Trophoblast cell (in vitro differentiated cells and primary cell): ENCODE measurements around the gene HMX1.

Experiments
- DNase-seq, 2 donors: peaks; one replicate each; pipeline ENCODE4 v3.0.0-alpha.2; 2016
- H2AFZ ChIP-seq: 2 replicates; pipeline ENCODE4 v1.6.1; 2013; ENCODE audit warnings: low read length, moderate library complexity, mild to moderate bottlenecking; ENCODE audit not compliant: insufficient read depth, poor library complexity
- H2AK5ac ChIP-seq: 2 replicates; pipeline ENCODE4 v1.6.1; 2013; ENCODE audit warnings: mild to moderate bottlenecking, low read length
- H2BK120ac ChIP-seq: 2 replicates; pipeline ENCODE4 v1.6.1; 2013; ENCODE audit warnings: low read length, mild to moderate bottlenecking, moderate library complexity; ENCODE audit not compliant: insufficient read depth, poor library complexity
- H2BK12ac ChIP-seq: 2 replicates; pipeline ENCODE4 v1.6.1; 2013; ENCODE audit warnings: mild to moderate bottlenecking, low read length, moderate library complexity
- H2BK5ac ChIP-seq: 2 replicates; pipeline ENCODE4 v1.6.1; 2013; ENCODE audit warnings: low read length, low read depth, moderate library complexity, mild to moderate bottlenecking; ENCODE audit not compliant: poor library complexity
- H3K14ac ChIP-seq: 2 replicates; pipeline ENCODE4 v1.6.1; 2013; ENCODE audit warnings: mild to moderate bottlenecking, low read length
- H3K18ac ChIP-seq: 2 replicates; pipeline ENCODE4 v1.6.1; 2013; ENCODE audit warnings: mild to moderate bottlenecking, low read length
- H3K23ac ChIP-seq: 2 replicates; pipeline ENCODE4 v1.6.1; 2013; ENCODE audit warnings: low read length
- H3K27ac ChIP-seq: 2 replicates; pipeline ENCODE4 v1.5.1; 2013; ENCODE audit warnings: low read depth, mild to moderate bottlenecking, inconsistent platforms, low read length, moderate library complexity
- H3K27me3 ChIP-seq: 2 replicates; pipeline ENCODE4 v1.6.1; 2013; ENCODE audit warnings: inconsistent platforms, mild to moderate bottlenecking, low read length, moderate library complexity; ENCODE audit not compliant: insufficient read depth
- H3K36me3 ChIP-seq, 2 experiments: 1 replicate in 1 of 2; 2 replicates in 1 of 2; pipeline ENCODE4 v1.6.1; 2013; ENCODE audit warnings: low read length in 2 of 2, mild to moderate bottlenecking in 2 of 2, moderate library complexity in 1 of 2; ENCODE audit not compliant: insufficient read depth in 2 of 2, control insufficient read depth in 1 of 2
- H3K4ac ChIP-seq: 2 replicates; pipeline ENCODE4 v1.6.1; 2013; ENCODE audit warnings: low read depth, mild to moderate bottlenecking, low read length, moderate library complexity
- H3K4me1 ChIP-seq, 2 experiments: 1 replicate in 1 of 2; 2 replicates in 1 of 2; pipeline ENCODE4 v1.6.1; 2013; ENCODE audit warnings: low read length in 2 of 2, mild to moderate bottlenecking in 2 of 2, moderate library complexity in 1 of 2; ENCODE audit not compliant: insufficient read depth in 2 of 2, control insufficient read depth in 1 of 2
- H3K4me2 ChIP-seq: 2 replicates; pipeline ENCODE4 v1.6.1; 2013; ENCODE audit warnings: inconsistent platforms, mild to moderate bottlenecking, low read length, moderate library complexity
- H3K4me3 ChIP-seq: 2 replicates; pipeline ENCODE4 v1.5.1; 2013; ENCODE audit warnings: mild to moderate bottlenecking, low read depth, low read length, inconsistent platforms
- H3K79me1 ChIP-seq: one replicate; pipeline ENCODE4 v1.6.1; 2013; ENCODE audit warnings: low read length
- H3K79me2 ChIP-seq: 2 replicates; pipeline ENCODE4 v1.6.1; 2013; ENCODE audit warnings: low read length, mild to moderate bottlenecking; ENCODE audit not compliant: control insufficient read depth, insufficient read depth, poor library complexity
- H3K9ac ChIP-seq: 2 replicates; pipeline ENCODE4 v1.6.1; 2013; ENCODE audit warnings: mild to moderate bottlenecking, low read length
- H3K9me3 ChIP-seq: 2 replicates; pipeline ENCODE4 v1.6.1; 2013; ENCODE audit warnings: low read depth, mild to moderate bottlenecking, control low read depth, inconsistent platforms, low read length; ENCODE audit not compliant: insufficient read depth
- H4K12ac ChIP-seq: 2 replicates; pipeline ENCODE4 v1.6.1; 2013; ENCODE audit warnings: low read depth, mild to moderate bottlenecking, low read length, moderate library complexity
- H4K8ac ChIP-seq: 2 replicates; pipeline ENCODE4 v1.6.1; 2013; ENCODE audit warnings: low read depth, mild to moderate bottlenecking, low read length, moderate library complexity
- H4K91ac ChIP-seq: one replicate; pipeline ENCODE4 v1.6.1; 2013; ENCODE audit warnings: low read depth, mild to moderate bottlenecking, low read length, moderate library complexity
- WGBS: extraction: QIAGEN DNeasy Blood & Tissue Kit; methylation state at CpG from one replicate; pipeline ENCODE4 v1.1.7; 2013; ENCODE audit warnings: missing lambda C conversion rate; ENCODE audit not compliant: insufficient read length, insufficient coverage; ENCODE audit errors: extremely low coverage; 5-methylcytosine and 5-hydroxymethylcytosine counted together

Gene HMX1

GRCh38 chr4:8847764-8848163, 23.9 kb downstream of the HMX1 start:
- Histone ChIP-seq H3K27ac (no peak overlapping the region), H3K36me3 (no peaks in the 10 kb centered on the region), H2AFZ (no peak overlapping the region), H3K18ac (no peak overlapping the region), H4K91ac (no peak overlapping the region), H3K79me2 (no peaks in the 10 kb centered on the region), H3K14ac (no peak overlapping the region), H3K9me3 (peaks cover 2% of the 10 kb centered on the region), H2BK5ac (no peak overlapping the region), H3K4me3 (no peak overlapping the region), H3K4me2 (no peak overlapping the region), H3K4me1 (peaks cover 0 to 10% of the 10 kb centered on the region in 2 experiments), H2BK12ac (no peak overlapping the region), H3K27me3 (no peaks in the 10 kb centered on the region), H4K12ac (no peak overlapping the region), H2AK5ac (no peak overlapping the region), H3K9ac (no peak overlapping the region), H3K23ac (no peak overlapping the region), H3K79me1 (no peaks in the 10 kb centered on the region), H4K8ac (no peak overlapping the region), H2BK120ac (no peak overlapping the region), H3K4ac (no peak overlapping the region)
- no peak for DNase-seq
- no CpG with 5 or more reads among the region's 10 CpGs for WGBS

- Histone ChIP-seq H3K9me3 (peaks cover 2% of the 10 kb centered on the region), H4K91ac (no peak overlapping the region), H4K8ac (no peak overlapping the region), H2BK120ac (no peak overlapping the region), H3K23ac (no peak overlapping the region), H3K27ac (no peak overlapping the region), H3K9ac (no peak overlapping the region), H2AK5ac (no peak overlapping the region), H3K14ac (no peak overlapping the region), H3K27me3 (no peaks in the 10 kb centered on the region), H3K4me2 (no peak overlapping the region), H3K4me3 (no peak overlapping the region), H3K18ac (no peak overlapping the region), H2AFZ (no peak overlapping the region), H3K4ac (no peak overlapping the region), H3K79me2 (no peaks in the 10 kb centered on the region), H2BK5ac (no peak overlapping the region), H3K36me3 (no peaks in the 10 kb centered on the region), H3K4me1 (peaks cover 0 to 10% of the 10 kb centered on the region in 2 experiments), H3K79me1 (no peaks in the 10 kb centered on the region), H4K12ac (no peak overlapping the region), H2BK12ac (no peak overlapping the region)
- WGBS, result no CpG with 5 or more reads among the region's 12 CpGs
- no peak for DNase-seq
Measured at GRCh38 chr4:8847331-8847730, 24.3 kb downstream of the HMX1 start.

GRCh38 chr4:8846826-8847225, 24.8 kb downstream of the HMX1 start:
- DNase-seq, result no peak
- H3K4me2 ChIP-seq, result no peak overlapping the region
- H3K18ac ChIP-seq, result no peak overlapping the region
- no peak overlapping the region for H3K4me3 ChIP-seq
- no peak overlapping the region for H4K8ac ChIP-seq
- H3K4ac ChIP-seq, result no peak overlapping the region
- no peak overlapping the region for H3K9ac ChIP-seq
- H3K27ac ChIP-seq, result no peak overlapping the region
- H2BK120ac ChIP-seq, result no peak overlapping the region
- no CpG with 5 or more reads among the region's 3 CpGs for WGBS
- H2AK5ac ChIP-seq, result no peak overlapping the region
- H3K14ac ChIP-seq, result no peak overlapping the region
- H3K36me3 ChIP-seq, result no peaks in the 10 kb centered on the region
- no peak overlapping the region for H4K91ac ChIP-seq
- H4K12ac ChIP-seq, result no peak overlapping the region
- H3K23ac ChIP-seq, result no peak overlapping the region
- H3K9me3 ChIP-seq, result peaks cover 4% of the 10 kb centered on the region
- no peaks in the 10 kb centered on the region for H3K79me1 ChIP-seq
- no peaks in the 10 kb centered on the region for H3K79me2 ChIP-seq
- peaks cover 0 to 10% of the 10 kb centered on the region in 2 experiments for H3K4me1 ChIP-seq
- no peak overlapping the region for H2BK12ac ChIP-seq
- H2AFZ ChIP-seq, result no peak overlapping the region
- H2BK5ac ChIP-seq, result no peak overlapping the region
- H3K27me3 ChIP-seq, result no peaks in the 10 kb centered on the region

GRCh38 chr4:8846046-8846720, 25.5 kb downstream of the HMX1 start:
- H3K23ac ChIP-seq, result no peak overlapping the region
- no peaks in the 10 kb centered on the region for H3K79me2 ChIP-seq
- H4K8ac ChIP-seq, result no peak overlapping the region
- peaks cover 4% of the 10 kb centered on the region for H3K9me3 ChIP-seq
- H3K9ac ChIP-seq, result no peak overlapping the region
- no peak overlapping the region for H2AFZ ChIP-seq
- no peak overlapping the region for H3K4me2 ChIP-seq
- no peak overlapping the region for H2AK5ac ChIP-seq
- H2BK120ac ChIP-seq, result no peak overlapping the region
- WGBS, result no CpG with 5 or more reads among the region's 9 CpGs
- H3K4ac ChIP-seq, result no peak overlapping the region
- DNase-seq, result no peak
- no peak overlapping the region for H2BK12ac ChIP-seq
- no peaks in the 10 kb centered on the region for H3K79me1 ChIP-seq
- peaks cover 0 to 10% of the 10 kb centered on the region in 2 experiments for H3K4me1 ChIP-seq
- no peak overlapping the region for H3K4me3 ChIP-seq
- H3K36me3 ChIP-seq, result no peaks in the 10 kb centered on the region
- no peak overlapping the region for H3K18ac ChIP-seq
- no peak overlapping the region for H3K14ac ChIP-seq
- no peak overlapping the region for H2BK5ac ChIP-seq
- H3K27me3 ChIP-seq, result no peaks in the 10 kb centered on the region
- H3K27ac ChIP-seq, result no peak overlapping the region
- H4K91ac ChIP-seq, result no peak overlapping the region
- no peak overlapping the region for H4K12ac ChIP-seq
